Right lobe of liver (tissue), 4 donors: ENCODE data around the gene GRWD1.

Source experiments
- POLR2A ChIP-seq: fragments of 450-650 bp; IDR thresholded peaks from one replicate; pipeline ENCODE4 v1.6.1; 2017; ENCODE audit warnings: antibody characterized with exemption, mild to moderate bottlenecking
- TF ChIP-seq, protein P1 (sequence below), 4 donors: fragments of 200-600 bp in 3 of 4; fragments of 450-650 bp in 1 of 4; IDR thresholded peaks; one replicate each; pipeline versions ENCODE4 v1.5.1 to v1.8.0; 2016 to 2022; ENCODE audit warnings: antibody characterized with exemption in 4 of 4, mild to moderate bottlenecking in 2 of 4
- donor health status: DM: no; HTN: no; CAD: no.
- donor health status: DM: no; HTN: no; CAD: no.
- donor health status: DM: no; HTN: yes; CAD: no.

DNA sequence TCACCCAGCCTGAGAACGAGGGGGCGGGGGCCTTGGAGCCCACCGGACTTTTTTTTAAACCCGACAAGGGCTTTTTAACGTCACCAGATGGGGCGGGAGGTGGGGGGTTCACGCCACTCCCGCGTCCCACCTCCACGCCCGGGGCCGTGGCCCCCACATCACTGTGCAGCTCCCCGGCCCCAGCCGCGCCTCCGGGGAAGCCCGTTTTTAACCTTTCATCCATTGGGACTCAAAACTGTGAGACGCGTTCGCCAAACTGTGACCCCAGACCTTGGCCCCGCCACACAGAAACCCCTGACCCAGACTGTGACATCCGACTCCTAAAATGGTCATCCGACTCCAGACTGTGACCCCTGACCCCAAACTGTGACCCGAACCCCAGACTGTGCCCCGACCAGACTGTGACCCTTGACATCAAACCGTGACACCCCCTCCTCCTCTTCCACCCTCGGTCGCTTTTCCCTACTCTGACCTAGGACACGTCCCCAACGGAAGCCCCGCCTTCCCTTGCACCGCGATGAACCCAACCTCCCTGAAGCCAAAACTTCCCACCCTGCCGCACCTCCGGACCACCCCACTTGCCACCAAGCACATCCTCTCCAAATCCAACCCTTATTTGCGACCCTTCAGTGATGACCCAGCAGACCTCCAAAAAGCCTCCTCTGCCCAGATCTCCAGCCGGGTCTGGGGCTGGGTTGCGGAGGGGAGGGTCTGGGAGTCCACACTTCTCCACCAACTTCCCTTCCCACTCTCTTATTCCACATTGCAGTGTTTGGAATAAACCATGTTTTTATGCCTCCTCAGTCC lies 1.5 kb upstream of the GRWD1 start:
- TF ChIP-seq, protein P1, sequence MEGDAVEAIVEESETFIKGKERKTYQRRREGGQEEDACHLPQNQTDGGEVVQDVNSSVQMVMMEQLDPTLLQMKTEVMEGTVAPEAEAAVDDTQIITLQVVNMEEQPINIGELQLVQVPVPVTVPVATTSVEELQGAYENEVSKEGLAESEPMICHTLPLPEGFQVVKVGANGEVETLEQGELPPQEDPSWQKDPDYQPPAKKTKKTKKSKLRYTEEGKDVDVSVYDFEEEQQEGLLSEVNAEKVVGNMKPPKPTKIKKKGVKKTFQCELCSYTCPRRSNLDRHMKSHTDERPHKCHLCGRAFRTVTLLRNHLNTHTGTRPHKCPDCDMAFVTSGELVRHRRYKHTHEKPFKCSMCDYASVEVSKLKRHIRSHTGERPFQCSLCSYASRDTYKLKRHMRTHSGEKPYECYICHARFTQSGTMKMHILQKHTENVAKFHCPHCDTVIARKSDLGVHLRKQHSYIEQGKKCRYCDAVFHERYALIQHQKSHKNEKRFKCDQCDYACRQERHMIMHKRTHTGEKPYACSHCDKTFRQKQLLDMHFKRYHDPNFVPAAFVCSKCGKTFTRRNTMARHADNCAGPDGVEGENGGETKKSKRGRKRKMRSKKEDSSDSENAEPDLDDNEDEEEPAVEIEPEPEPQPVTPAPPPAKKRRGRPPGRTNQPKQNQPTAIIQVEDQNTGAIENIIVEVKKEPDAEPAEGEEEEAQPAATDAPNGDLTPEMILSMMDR (IDR thresholded peaks at IDR 0.05), result no peak
- no peak for TF ChIP-seq POLR2A
